ENCODE results near the gene PFKL.

Gene PFKL

DNA sequence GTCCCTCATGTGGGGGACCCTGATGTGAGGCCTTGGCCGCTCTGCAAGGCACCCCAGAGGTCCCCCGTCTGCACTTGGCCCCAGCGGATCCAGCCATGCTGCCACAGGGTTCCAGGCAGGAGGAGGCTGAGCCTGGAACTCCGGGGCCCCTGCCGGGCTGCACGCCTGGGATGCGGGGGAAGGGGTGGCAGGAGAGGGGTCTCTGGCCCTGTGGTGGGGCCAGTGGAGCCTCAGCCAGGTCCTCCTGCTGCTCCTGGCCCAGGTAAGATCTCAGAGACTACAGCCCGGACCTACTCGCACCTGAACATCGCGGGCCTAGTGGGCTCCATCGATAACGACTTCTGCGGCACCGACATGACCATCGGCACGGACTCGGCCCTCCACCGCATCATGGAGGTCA lies 12.9 kb downstream of the PFKL start:
- DNase-seq (ENCODE audit: low read depth in 2 of 2), result no peak

GRCh38 chr21:44313451-44313850 lies 13.6 kb downstream of the PFKL start:
- DNase-seq (ENCODE audit: low read depth in 2 of 2), result no peak

GRCh38 chr21:44314128-44314527 lies 14.3 kb downstream of the PFKL start:
- DNase-seq (ENCODE audit: low read depth in 2 of 2), result no peak

DNA sequence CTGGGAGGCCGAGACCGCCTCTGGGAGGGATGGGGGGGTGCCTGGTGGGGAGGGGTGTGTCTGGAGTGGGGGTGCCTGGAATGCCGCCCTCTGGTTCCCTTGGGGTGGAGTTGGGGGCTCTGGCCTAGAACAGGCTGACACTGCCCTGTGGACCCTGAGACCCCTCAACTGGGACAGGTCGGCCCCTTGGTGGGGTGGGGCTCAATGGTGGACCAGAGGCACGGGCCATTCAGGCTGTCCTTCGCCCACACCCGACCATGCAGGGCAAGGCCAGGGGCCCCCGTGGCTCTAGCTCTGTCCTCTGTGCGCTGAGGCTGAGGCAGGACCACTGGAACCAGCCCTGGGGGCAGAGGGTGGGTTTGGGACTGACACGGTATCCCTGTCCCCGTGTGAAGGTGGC lies 14.7 kb downstream of the PFKL start:
- no peak for DNase-seq (ENCODE audit: low read depth in 2 of 2)

GRCh38 chr21:44315691-44316203 lies 15.9 kb downstream of the PFKL start:
- no peak for DNase-seq (ENCODE audit: low read depth in 2 of 2)

DNA sequence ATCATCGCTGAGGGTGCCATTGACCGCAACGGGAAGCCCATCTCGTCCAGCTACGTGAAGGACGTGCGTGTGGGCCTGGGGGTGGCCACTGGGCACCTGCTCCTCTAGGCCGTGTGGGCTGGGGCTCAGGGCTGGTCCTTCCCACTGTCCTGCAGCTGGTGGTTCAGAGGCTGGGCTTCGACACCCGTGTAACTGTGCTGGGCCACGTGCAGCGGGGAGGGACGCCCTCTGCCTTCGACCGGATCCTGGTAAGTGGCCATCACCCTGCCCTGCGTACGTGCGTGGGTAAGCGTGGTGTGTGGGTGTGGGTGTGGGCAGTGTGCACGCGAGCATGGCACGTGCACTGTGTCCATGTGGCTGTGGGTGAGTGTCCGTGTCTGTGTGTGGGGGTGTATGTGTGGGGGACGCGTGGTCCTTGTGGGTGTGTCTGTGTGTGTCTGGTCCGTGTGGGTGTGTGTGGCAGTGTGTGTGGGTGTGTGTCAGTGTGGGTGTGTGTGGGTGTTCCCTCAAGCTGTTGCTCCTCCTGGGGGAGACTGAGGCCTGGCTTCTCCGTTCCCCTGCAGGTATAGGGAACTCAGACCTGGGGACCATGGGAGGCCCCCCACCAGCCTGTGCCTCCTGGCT lies 16.5 kb downstream of the PFKL start:
- no peak for DNase-seq (ENCODE audit: low read depth in 2 of 2)

DNA sequence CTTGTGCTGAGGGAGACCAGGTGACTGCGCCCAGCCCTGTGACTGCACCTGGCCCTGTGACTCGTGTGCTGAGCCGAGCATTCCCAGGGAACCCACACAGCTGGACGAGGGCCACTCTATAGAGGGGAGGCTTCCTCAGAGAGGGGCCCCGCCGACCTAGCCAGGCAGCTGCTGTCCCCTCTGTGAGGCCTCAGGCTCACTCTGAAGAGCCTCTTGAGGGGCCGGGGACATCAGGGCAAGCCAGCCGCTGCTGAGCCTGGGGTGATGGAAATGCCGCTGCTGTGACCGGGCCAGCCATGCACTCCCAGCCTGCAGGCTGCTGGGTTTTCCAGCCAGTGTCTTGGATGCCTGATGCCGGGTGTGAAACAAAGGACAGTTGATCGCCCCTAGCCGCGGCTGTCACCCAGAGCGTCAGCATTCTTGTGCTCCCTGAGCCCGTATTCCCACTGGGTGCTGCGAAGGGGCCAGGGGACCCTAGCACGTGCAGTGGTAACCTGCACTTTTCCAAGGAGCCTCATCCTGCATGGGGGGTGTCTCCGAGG lies 17.5 kb downstream of the PFKL start:
- no peak for DNase-seq (ENCODE audit: low read depth in 2 of 2)

- no peak for DNase-seq (ENCODE audit: low read depth in 2 of 2)
These were observed 18.0 kb downstream of the PFKL start for GRCh38 chr21:44317871-44318270.

DNA sequence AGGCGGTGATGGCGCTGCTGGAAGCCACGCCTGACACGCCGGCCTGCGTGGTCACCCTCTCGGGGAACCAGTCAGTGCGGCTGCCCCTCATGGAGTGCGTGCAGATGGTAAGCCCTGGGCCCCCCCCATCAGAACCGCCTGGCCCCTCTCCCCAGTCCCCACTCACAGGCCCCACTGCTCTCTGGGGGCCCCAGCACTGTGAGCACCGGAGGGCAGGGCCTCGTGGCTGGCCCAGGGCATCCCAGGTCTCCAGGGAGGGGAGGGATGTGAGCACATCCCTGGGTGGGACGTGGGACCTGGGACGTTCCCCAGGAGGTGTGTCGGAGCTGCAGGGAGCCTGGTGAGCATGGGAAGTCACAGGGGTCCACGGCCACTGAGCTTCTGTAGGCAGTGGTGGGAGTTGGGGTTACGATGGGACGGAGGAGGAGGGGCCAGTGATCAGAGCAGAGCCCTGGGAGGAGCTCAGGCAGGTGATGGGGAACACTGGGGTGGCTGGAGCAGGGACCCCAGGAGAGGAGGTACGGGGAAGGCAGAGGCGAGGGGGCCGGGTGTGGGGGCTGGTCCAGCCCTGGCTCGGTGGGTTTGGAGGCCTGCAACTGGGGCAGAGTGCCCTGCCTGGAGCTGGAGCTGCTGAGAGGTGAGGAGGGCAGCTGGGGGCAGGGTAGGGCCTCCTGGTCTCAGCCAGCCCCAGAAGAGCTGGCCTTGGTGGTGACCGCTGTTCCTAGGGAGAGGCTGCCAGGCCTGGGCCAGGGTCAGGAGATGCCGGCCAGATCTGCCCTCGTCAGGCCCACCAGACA lies 18.8 kb downstream of the PFKL start:
- DNase-seq (ENCODE audit: low read depth in 2 of 2), result no peak

- DNase-seq (ENCODE audit: low read depth in 2 of 2), result no peak
These were observed 19.7 kb downstream of the PFKL start for GRCh38 chr21:44319407-44320065.

DNA sequence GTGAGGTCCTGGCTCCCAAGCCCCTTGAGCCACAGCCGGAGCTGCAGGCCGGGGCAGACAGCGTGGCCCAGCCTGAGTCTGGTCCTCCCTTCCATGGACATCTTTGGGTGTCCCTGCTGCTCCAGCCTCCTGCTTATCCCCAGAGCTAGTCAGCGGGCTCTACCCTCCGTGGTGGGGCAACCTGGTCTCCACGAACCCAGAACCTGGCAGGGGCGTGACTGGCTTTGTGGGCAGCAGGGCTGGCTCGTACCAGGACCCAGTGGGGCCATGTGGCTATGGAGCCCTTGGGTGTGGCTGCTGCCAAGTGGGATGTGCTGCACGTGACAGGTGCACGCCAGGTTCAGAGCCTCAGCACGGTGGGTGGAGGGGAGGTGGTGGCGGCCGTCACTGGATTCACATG lies 21.0 kb downstream of the PFKL start:
- no peak for DNase-seq (ENCODE audit: low read depth in 2 of 2)

DNA sequence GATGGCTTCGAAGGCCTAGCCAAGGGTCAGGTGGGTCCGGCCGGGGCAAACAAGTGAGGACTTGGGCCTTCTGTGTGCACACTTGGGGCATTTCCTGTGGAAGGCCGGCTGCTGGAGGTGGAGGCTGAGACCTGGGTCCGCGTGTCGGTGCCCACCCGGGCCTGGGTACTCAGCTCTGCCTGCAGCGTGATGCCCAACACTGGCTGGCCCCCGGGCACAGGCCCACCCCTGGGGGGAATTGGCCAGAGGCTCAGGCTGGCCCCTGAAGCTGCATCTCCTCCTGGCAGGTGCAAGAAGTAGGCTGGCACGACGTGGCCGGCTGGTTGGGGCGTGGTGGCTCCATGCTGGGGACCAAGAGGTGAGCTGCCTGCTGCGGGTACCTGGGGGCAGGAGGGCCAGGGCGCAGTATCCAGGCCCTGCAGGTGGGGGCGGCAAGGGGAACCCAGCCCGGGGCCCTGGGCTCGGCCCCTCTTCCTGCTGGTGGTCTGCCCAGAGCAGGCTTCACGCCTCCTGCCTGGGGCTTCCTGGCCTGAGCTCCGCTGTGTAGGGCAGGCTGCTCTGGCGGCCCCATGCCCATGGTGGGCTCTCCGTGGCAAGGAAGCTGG lies 22.1 kb downstream of the PFKL start:
- DNase-seq (ENCODE audit: low read depth in 2 of 2), result no peak

DNA sequence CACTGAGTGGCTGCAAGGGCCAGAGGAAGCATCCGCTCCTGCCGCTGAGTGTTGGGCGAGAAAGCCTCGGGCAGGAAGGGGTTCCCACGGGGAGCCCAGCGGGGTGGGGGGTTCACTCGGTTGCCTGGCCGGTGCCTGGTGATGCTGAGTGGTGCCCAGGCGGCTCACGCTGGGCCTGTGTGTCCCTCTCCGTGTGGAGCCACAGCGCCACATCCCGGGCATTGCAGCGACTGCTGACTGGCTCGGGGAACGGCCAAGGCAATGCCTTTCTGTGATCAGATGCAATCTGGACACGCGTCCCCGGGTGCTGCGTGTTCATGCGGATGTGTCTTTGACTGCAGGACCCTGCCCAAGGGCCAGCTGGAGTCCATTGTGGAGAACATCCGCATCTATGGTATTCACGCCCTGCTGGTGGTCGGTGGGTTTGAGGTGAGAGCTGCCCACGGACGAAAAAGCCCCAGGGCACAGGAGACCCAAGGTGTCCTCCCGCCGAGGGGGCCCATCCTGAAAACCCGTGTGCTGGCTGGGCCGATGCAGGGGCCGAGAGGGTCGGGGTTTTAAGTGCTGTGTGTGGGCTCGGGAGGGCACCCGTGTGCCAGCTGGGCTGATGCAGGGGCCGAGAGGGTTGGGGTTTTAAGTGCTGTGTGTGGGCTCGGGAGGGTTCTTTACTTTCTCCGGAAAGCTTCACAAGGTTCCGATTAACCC lies 22.9 kb downstream of the PFKL start:
- DNase-seq (ENCODE audit: low read depth in 2 of 2), result no peak

DNA sequence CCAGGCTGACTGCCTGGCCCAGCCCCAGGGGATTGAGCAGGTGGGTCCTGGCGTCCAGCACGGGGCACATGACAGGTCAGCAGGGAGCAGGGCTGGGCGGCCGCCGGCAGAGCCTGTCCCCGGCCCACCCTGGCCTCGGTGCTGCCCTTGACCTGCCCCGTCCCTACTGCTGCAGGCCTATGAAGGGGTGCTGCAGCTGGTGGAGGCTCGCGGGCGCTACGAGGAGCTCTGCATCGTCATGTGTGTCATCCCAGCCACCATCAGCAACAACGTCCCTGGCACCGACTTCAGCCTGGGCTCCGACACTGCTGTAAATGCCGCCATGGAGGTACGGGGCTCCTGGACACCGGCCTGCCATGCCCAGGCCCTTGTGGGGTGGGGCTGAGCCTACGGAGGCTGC lies 23.7 kb downstream of the PFKL start:
- no peak for DNase-seq (ENCODE audit: low read depth in 2 of 2)

DNA sequence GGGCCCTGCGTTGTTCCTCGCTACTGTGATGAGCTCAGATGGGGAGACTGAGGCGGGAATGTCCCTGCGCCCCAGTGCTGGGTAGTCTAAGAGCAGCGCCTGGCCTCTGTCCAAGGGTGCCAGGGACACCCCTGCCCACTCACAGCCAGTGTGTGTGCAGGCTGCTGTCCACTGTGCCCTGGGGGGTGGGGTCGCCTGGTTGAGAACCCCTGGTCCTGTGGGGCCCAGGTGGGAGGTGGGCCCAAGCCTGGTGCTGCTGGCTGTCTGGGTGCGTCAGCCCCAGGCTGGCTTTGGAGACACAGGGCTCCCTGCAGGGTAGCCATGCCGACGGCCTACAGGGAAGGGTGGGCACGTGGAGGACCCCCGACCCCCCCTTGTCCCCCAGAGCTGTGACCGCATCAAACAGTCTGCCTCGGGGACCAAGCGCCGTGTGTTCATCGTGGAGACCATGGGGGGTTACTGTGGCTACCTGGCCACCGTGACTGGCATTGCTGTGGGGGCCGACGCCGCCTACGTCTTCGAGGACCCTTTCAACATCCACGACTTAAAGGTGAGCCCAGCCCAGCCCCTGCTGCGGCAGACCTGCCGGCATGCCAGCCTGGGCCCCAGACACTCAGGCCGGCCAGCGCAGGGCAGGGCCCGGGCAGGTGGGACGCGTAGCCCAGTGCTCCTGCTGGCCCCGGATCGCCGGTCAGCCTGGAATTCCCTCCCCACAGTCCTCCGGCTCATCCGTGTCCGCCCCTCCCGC lies 24.4 kb downstream of the PFKL start:
- DNase-seq (ENCODE audit: low read depth in 2 of 2), result no peak

GRCh38 chr21:44324854-44325107 lies 24.9 kb downstream of the PFKL start:
- no peak for DNase-seq (ENCODE audit: low read depth in 2 of 2)

DNA sequence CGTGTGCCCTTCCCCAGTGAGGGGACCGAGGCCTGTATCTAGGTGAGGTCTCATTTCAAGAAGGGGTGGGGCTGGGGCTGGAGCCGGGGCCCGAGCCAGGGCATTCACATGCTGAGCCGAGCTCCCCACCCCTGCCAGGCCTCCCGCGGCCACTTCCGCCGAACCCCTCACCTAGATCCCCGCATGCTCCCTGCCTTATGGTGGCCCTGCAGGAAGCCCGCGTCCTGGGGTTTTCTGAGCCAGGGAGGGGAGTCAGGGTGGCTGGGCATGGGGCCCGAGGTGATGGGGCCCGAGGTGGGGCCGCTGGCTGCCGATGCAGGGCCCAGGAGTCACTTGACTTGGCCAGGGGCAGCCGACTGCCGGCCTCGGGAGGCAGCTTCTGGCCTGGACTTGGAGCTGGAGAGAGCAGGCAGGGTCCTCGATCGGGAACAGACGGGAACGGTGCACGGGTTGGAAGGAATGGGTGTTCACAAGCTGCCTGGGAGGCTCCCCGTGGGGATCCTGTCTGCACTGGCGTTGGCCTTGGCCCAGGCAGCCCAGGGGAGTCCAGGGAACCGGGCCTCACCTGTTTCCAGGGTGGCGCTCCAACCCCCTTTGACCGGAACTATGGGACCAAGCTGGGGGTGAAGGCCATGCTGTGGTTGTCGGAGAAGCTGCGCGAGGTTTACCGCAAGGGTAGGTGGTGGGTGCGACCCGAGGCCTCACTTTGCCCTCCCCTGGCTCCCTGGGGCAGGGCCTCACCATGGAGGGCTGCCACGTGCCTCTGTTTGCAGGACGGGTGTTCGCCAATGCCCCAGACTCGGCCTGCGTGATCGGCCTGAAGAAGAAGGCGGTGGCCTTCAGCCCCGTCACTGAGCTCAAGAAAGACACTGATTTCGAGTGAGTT lies 25.8 kb downstream of the PFKL start:
- DNase-seq (ENCODE audit: low read depth in 2 of 2), result no peak

GRCh38 chr21:44326272-44326647 lies 26.4 kb downstream of the PFKL start:
- DNase-seq (ENCODE audit: low read depth in 2 of 2), result no peak

DNA sequence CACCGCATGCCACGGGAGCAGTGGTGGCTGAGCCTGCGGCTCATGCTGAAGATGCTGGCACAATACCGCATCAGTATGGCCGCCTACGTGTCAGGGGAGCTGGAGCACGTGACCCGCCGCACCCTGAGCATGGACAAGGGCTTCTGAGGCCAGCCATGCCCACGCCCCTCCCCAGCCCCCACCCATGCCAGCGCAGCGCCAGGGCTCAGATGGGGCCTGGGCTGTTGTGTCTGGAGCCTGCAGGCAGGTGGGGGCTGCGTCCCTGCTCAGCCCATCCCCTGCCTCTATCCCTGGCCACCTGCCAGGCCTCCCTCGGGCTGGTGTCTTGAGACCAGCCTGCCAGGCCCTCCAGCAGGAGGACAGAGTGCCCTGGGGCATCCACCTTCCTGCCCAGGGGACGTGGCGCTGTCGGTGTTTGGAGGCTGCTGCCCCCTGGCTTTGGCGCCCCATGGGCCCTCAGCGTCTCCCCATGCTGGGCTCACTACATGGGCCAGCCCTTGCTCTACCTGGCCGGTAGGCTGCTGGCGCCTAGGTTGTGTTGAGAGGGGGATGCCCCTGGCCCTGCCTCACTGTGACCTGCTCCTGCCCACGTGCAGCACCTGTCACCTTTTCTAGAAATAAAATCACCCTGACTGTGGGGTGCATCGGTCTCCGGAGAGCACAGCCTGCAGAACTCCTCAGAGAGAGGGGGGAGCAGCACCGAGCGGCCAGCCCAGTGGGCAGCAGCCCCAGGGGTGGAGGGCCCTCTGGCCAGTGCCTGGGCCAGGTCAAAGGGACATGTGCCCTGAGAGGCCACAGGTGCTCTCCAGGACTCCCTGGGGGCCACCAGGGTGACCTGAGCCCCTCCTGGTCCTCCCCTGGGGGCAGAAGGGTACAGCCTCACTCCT lies 27.1 kb downstream of the PFKL start:
- DNase-seq (ENCODE audit: low read depth in 2 of 2), result no peak

Measured in stimulated activated CD8-positive, alpha-beta memory T cell treated with anti-CD3 and anti-CD28 coated beads, Interleukin-2, amount 100 ng/mL, for 48 hours (primary cell).